Measurements from ENCODE around the gene DKK2. TPM values are rescaled to one million over a fixed set of nuclear protein-coding genes. Genes with fewer than 3 reads are reported as not detected.

The DKK2 gene
- polyA plus RNA-seq, 2 of the 4 experiments (the other 2 are of a cell fraction), result not detected

- ATAC-seq (no peak), DNase-seq (ENCODE audit: low read depth in 1 of 2, low spot score in 1 of 2) (no peak), FAIRE-seq (no peak)
- ChIA-PET POLR2A (no interaction called here), CTCF (no interaction called here)
- 26% methylated on average over 3 of the region's 32 CpGs for WGBS (ENCODE audit: missing lambda C conversion rate)
- Histone ChIP-seq H3K4me3 (no peak overlapping the region), H3K27ac (no peak overlapping the region), H3K4me1 (no peaks in the 10 kb centered on the region), H3K4me2 (no peak overlapping the region), H3K9me3 (no peaks in the 10 kb centered on the region)
- TF ChIP-seq JUN (IDR thresholded peaks at IDR 0.05) (no peak), MYC (IDR thresholded peaks at IDR 0.05; ENCODE audit: borderline replicate concordance, low read length) (no peak), NPAS2 (CRISPR knock-in tag; IDR thresholded peaks at IDR 0.05; ENCODE audit: borderline replicate concordance) (no peak), REST (IDR thresholded peaks at IDR 0.05) (no peak), MAZ (IDR thresholded peaks at IDR 0.05; ENCODE audit: borderline replicate concordance, low read depth, low read length) (no peak), POLR2AphosphoS2 (conservative IDR thresholded peaks at IDR 0.05; ENCODE audit: low read length) (no peak), NFE2L2 (conservative IDR thresholded peaks at IDR 0.05; ENCODE audit: low read length) (no peak), KDM1A (IDR thresholded peaks at IDR 0.05; ENCODE audit: low read depth) (no peak)
Measured at GRCh38 chr4:107072836-107073736, 37.0 kb upstream of the DKK2 start.

- no peak overlapping the region for H3K27ac ChIP-seq
- FAIRE-seq (no peak), DNase-seq (ENCODE audit: low read depth in 1 of 2, low spot score in 1 of 2) (no peak), ATAC-seq (no peak)
- H3K9me3 ChIP-seq, result no peaks in the 10 kb centered on the region
- no peak overlapping the region for H3K4me2 ChIP-seq
- ChIA-PET POLR2A (no interaction called here), CTCF (no interaction called here)
- no peaks in the 10 kb centered on the region for H3K4me1 ChIP-seq
- H3K4me3 ChIP-seq, result no peak overlapping the region
- no peak for TF ChIP-seq SMC3 (IDR thresholded peaks at IDR 0.05)
- TF ChIP-seq HEYL (CRISPR knock-in tag; IDR thresholded peaks at IDR 0.05), result no peak
- no peak for TF ChIP-seq E2F6 (IDR thresholded peaks at IDR 0.05; ENCODE audit: borderline replicate concordance, low read depth)
- no peak for TF ChIP-seq MYC (IDR thresholded peaks at IDR 0.05; ENCODE audit: borderline replicate concordance, low read length)
- no peak for TF ChIP-seq RCOR1 (IDR thresholded peaks at IDR 0.05; ENCODE audit: low read depth, low read length)
Measured at GRCh38 chr4:107071108-107071507, 35.0 kb upstream of the DKK2 start.

GRCh38 chr4:107069049-107069448 is 32.9 kb upstream of the DKK2 start:
- ATAC-seq (no peak), FAIRE-seq (no peak), DNase-seq (ENCODE audit: low read depth in 1 of 2, low spot score in 1 of 2) (no peak)
- 24% methylated on average over 3 of the region's 3 CpGs for WGBS (ENCODE audit: missing lambda C conversion rate)
- Histone ChIP-seq H3K27ac (no peak overlapping the region), H3K4me1 (no peaks in the 10 kb centered on the region), H3K4me3 (no peak overlapping the region), H3K4me2 (no peak overlapping the region), H3K9me3 (no peaks in the 10 kb centered on the region)
- ChIA-PET POLR2A (no interaction called here), CTCF (no interaction called here)
- TF ChIP-seq RAD21 (conservative IDR thresholded peaks at IDR 0.05 in 1 of 2, IDR thresholded peaks at IDR 0.05 in 1 of 2) (no peak), EP300 (IDR thresholded peaks at IDR 0.05) (no peak), HDAC2 (IDR thresholded peaks at IDR 0.05) (no peak), MAZ (IDR thresholded peaks at IDR 0.05; ENCODE audit: borderline replicate concordance, low read depth, low read length) (no peak), ZNF302 (CRISPR knock-in tag; IDR thresholded peaks at IDR 0.05) (no peak), TFCP2L1 (CRISPR knock-in tag; IDR thresholded peaks at IDR 0.05) (no peak), SREBF2 (IDR thresholded peaks at IDR 0.05) (no peak), HMGXB4 (CRISPR knock-in tag; IDR thresholded peaks at IDR 0.05; ENCODE audit: borderline replicate concordance) (no peak), CHD2 (IDR thresholded peaks at IDR 0.05; ENCODE audit: low read length, partially characterized antibody) (no peak), FOSL2 (IDR thresholded peaks at IDR 0.05) (no peak), FOSL2 (CRISPR knock-in tag; IDR thresholded peaks at IDR 0.05) (no peak), NR3C1 (IDR thresholded peaks at IDR 0.05) (no peak)

Data from A549 (cell line).